ENCODE data around the gene SLCO1A2. TPM values are rescaled to one million over a fixed set of nuclear protein-coding genes. Genes with fewer than 3 reads are reported as not detected.
"Not testable (repeated sequence)": the region's sequence is repeated elsewhere in the genome, so short reads cannot be mapped to it uniquely, and the experiment has no call there.

SLCO1A2 gene
- not detected for total RNA-seq
- long read RNA-seq, result 0 reads

GRCh38 chr12:21334771-21335325 is at the start of gene SLCO1A2:
Gene SLCO1A2, minus strand, starts transcription at chr12:21334917. Its CDS starts 270 bp downstream, at chr12:21334647.
- no peak for DNase-seq (ENCODE audit: low spot score)

GRCh38 chr12:21384261-21384660 is 49.5 kb upstream of the SLCO1A2 start:
- no peak for DNase-seq (ENCODE audit: low spot score)

- not testable (repeated sequence) for DNase-seq (ENCODE audit: low spot score)
These were observed 46.6 kb upstream of the SLCO1A2 start for GRCh38 chr12:21381320-21381719.

- no peak for DNase-seq (ENCODE audit: low spot score)
These were observed 44.5 kb upstream of the SLCO1A2 start for GRCh38 chr12:21379218-21379617.

- no peak for DNase-seq (ENCODE audit: low spot score)
These were observed 37.9 kb upstream of the SLCO1A2 start, which contains the start of gene IAPP for GRCh38 chr12:21372602-21373001. Gene IAPP, plus strand, starts transcription at chr12:21372902. Its CDS starts 450 bp downstream, at chr12:21373352.

GRCh38 chr12:21370845-21371449 is 36.2 kb upstream of the SLCO1A2 start:
- DNase-seq (ENCODE audit: low spot score), result no peak

- no peak for DNase-seq (ENCODE audit: low spot score)
These were observed 34.6 kb upstream of the SLCO1A2 start for GRCh38 chr12:21369141-21369980.

- not testable (repeated sequence) for DNase-seq (ENCODE audit: low spot score)
These were observed 25.9 kb upstream of the SLCO1A2 start for GRCh38 chr12:21360632-21361031.

GRCh38 chr12:21354641-21355040 is 19.9 kb upstream of the SLCO1A2 start:
- no peak for DNase-seq (ENCODE audit: low spot score)

GRCh38 chr12:21353948-21354347 is 19.2 kb upstream of the SLCO1A2 start:
- no peak for DNase-seq (ENCODE audit: low spot score)

GRCh38 chr12:21353487-21353886 is 18.8 kb upstream of the SLCO1A2 start:
- no peak for DNase-seq (ENCODE audit: low spot score)

GRCh38 chr12:21350975-21351374 is 16.3 kb upstream of the SLCO1A2 start:
- DNase-seq (ENCODE audit: low spot score), result no peak

GRCh38 chr12:21346542-21347205 is 12.0 kb upstream of the SLCO1A2 start:
- DNase-seq (ENCODE audit: low spot score), result no peak

GRCh38 chr12:21343636-21344035 is 8.9 kb upstream of the SLCO1A2 start:
- DNase-seq (ENCODE audit: low spot score), result no peak

- DNase-seq (ENCODE audit: low spot score), result no peak
These were observed 7.1 kb upstream of the SLCO1A2 start for GRCh38 chr12:21341769-21342168.

- DNase-seq (ENCODE audit: low spot score), result no peak
These were observed 5.7 kb upstream of the SLCO1A2 start for GRCh38 chr12:21340403-21340802.

- no peak for DNase-seq (ENCODE audit: low spot score)
These were observed 5.2 kb upstream of the SLCO1A2 start for GRCh38 chr12:21339921-21340320.

- no peak for DNase-seq (ENCODE audit: low spot score)
These were observed 3.4 kb upstream of the SLCO1A2 start for GRCh38 chr12:21337959-21338744.

GRCh38 chr12:21337453-21337852 is 2.7 kb upstream of the SLCO1A2 start:
- no peak for DNase-seq (ENCODE audit: low spot score)

- no peak for DNase-seq (ENCODE audit: low spot score)
These were observed 1.9 kb upstream of the SLCO1A2 start for GRCh38 chr12:21336656-21337055.
